K562 (cell line): ENCODE measurements around the gene NRXN3. TPM values are rescaled to one million over a fixed set of nuclear protein-coding genes. Genes with fewer than 3 reads are reported as not detected.

Experiments
- ATAC-seq: fragments of 200-7000 bp; cut with Tn5 transposase; 3 replicates; pipeline ENCODE4 v1.9.1; 2020; ENCODE audit warnings: moderate library complexity
- BruUV-seq: library from RNA; stranded (reverse); fragments of 400-500 nt; replicated peaks from 2 replicates; lab custom pipeline; 2021; lab: Mats Ljungman, UMichigan
- CTCF ChIA-PET: fragments of 300-600 bp; formaldehyde crosslinking; extraction: SDS; loops from one replicate; lab custom pipeline; 2021; ENCODE audit warnings: low intra/inter-chr PET ratio; lab: Yijun Ruan, JAX
- POLR2A ChIA-PET: fragments of 300-600, 350-650 bp; sonication (Branson Sonifier 250); formaldehyde crosslinking; extraction: SDS; loops from one replicate; lab custom pipeline; 2021; ENCODE audit warnings: antibody characterized with exemption, inconsistent platforms; lab: Yijun Ruan, JAX
- DNase-seq, 4 experiments: peaks; one replicate each; pipeline versions ENCODE4 v3.0.0 to v3.0.0-alpha.2; 2011 to 2018; ENCODE audit warnings: low spot score in 3 of 4, mixed read lengths in 3 of 4; ENCODE audit errors: extremely low read depth in 1 of 4
- FAIRE-seq: peaks from 2 replicates; lab custom pipeline; 2011; peaks lifted over from hg19 to GRCh38; lab: Jason Lieb, UNC
- H2AFZ ChIP-seq: 2 replicates; pipeline ENCODE4 v1.6.0; 2011; ENCODE audit warnings: low read depth, low read length, control low read depth, inconsistent platforms
- H3K27ac ChIP-seq: fragments of 200-600 bp; 3 replicates; pipeline ENCODE4 v1.8.0; 2011; ENCODE audit warnings: low read depth, mild to moderate bottlenecking, control low read depth, inconsistent platforms, low read length, moderate library complexity, mixed read lengths; ENCODE audit errors: extremely low read depth
- H3K27me3 ChIP-seq, 2 experiments: fragments of 300-600 bp in 1 of 2; 2 replicates in 1 of 2; 3 replicates in 1 of 2; pipeline versions ENCODE4 v1.6.0 to v1.8.0; 2011; ENCODE audit warnings: inconsistent platforms in 2 of 2, low read length in 2 of 2, mild to moderate bottlenecking in 1 of 2, mixed read lengths in 1 of 2, moderate library complexity in 1 of 2; ENCODE audit not compliant: control insufficient read depth in 2 of 2, insufficient read depth in 2 of 2
- H3K36me3 ChIP-seq: fragments of 300-600 bp; 3 replicates; pipeline ENCODE4 v1.8.0; 2011; ENCODE audit warnings: mild to moderate bottlenecking, low read length, inconsistent platforms; ENCODE audit not compliant: control insufficient read depth, insufficient read depth
- H3K4me1 ChIP-seq, 2 experiments: fragments of 200-600 bp in 1 of 2; replicated peaks in 1 of 2; 2 replicates in 1 of 2; 3 replicates in 1 of 2; pipeline versions ENCODE4 v1.5.1 to v1.8.0; 2011; ENCODE audit warnings: inconsistent platforms in 2 of 2, low read length in 2 of 2, mild to moderate bottlenecking in 1 of 2, mixed read lengths in 1 of 2, moderate library complexity in 1 of 2; ENCODE audit not compliant: control insufficient read depth in 2 of 2, insufficient read depth in 2 of 2
- H3K4me2 ChIP-seq: 2 replicates; pipeline ENCODE4 v1.6.1; 2011; ENCODE audit warnings: low read length, control low read depth, inconsistent platforms, mixed read lengths; ENCODE audit not compliant: insufficient read depth
- H3K4me3 ChIP-seq: fragments of 200-600 bp; sonication (generic), shearing (Covaris generic); 2 replicates; pipeline ENCODE4 v1.5.1; 2016; ENCODE audit warnings: control low read depth, inconsistent platforms
- H3K79me2 ChIP-seq: fragments of 200-600 bp; 3 replicates; pipeline ENCODE4 v1.8.0; 2011; ENCODE audit warnings: low read length, inconsistent platforms; ENCODE audit not compliant: control insufficient read depth, insufficient read depth
- H3K9ac ChIP-seq, 2 experiments: 2 replicates each; pipeline versions ENCODE4 v1.6.0 to v1.6.1; 2011; ENCODE audit warnings: low read depth in 2 of 2, low read length in 2 of 2, control low read depth in 1 of 2, inconsistent platforms in 1 of 2, mild to moderate bottlenecking in 1 of 2, mixed read lengths in 1 of 2; ENCODE audit not compliant: insufficient read depth in 1 of 2
- H3K9me1 ChIP-seq: one replicate; pipeline ENCODE4 v1.6.0; 2011; ENCODE audit warnings: inconsistent platforms, mild to moderate bottlenecking, low read length, moderate library complexity; ENCODE audit not compliant: control insufficient read depth, insufficient read depth
- H3K9me3 ChIP-seq: replicated peaks from 2 replicates; pipeline ENCODE4 v1.5.1; 2011; ENCODE audit warnings: low read depth, low read length, inconsistent platforms; ENCODE audit not compliant: control insufficient read depth, insufficient read depth
- H4K20me1 ChIP-seq: replicated peaks from 2 replicates; pipeline ENCODE4 v1.6.1; 2011; ENCODE audit warnings: low read length, inconsistent platforms, mixed read lengths; ENCODE audit not compliant: control insufficient read depth, insufficient read depth
- CHCHD3 ChIP-seq: fragments of 250-450 bp; sonication (Bioruptor Pico); IDR thresholded peaks from 2 replicates; pipeline ENCODE4 v2.1.2; 2022; ENCODE audit warnings: mild to moderate bottlenecking
- CHD7 ChIP-seq: fragments of 200-600 bp; sonication (generic); IDR thresholded peaks from one replicate; pipeline ENCODE4 v1.6.1; 2012; ENCODE audit warnings: mild to moderate bottlenecking, low read depth, low read length, inconsistent platforms
- CTCFL ChIP-seq: IDR thresholded peaks from 2 replicates; pipeline ENCODE4 v1.6.1; 2011; ENCODE audit warnings: borderline replicate concordance, low read depth, mild to moderate bottlenecking, moderate library complexity, low read length; ENCODE audit not compliant: insufficient read depth, poor library complexity, severe bottlenecking
- GATAD2B ChIP-seq: fragments of 450-650 bp; IDR thresholded peaks from 2 replicates; pipeline ENCODE4 v1.6.1; 2017; ENCODE audit warnings: mild to moderate bottlenecking, borderline replicate concordance
- MTF1 ChIP-seq: fragments of 250-450 bp; sonication (Bioruptor Pico); IDR thresholded peaks from 2 replicates; pipeline ENCODE4 v1.9.0; 2021; ENCODE audit warnings: moderate library complexity, mild to moderate bottlenecking, inconsistent platforms, borderline replicate concordance
- NUFIP1 ChIP-seq: fragments of 450-650 bp; IDR thresholded peaks from 2 replicates; pipeline ENCODE4 v1.6.1; 2018; ENCODE audit not compliant: partially characterized antibody
- ZNF511 ChIP-seq: sonication (generic); formaldehyde crosslinking; IDR thresholded peaks from 2 replicates; pipeline ENCODE4 v1.8.0; 2022; ENCODE audit warnings: mild to moderate bottlenecking, missing genetic modification reagents
- WGBS: fragments of 100-300 bp; shearing (Covaris generic); methylation state at CpG from one replicate; pipeline ENCODE4 v1.1.6; 2016; ENCODE audit warnings: low coverage, mixed read lengths; ENCODE audit not compliant: insufficient coverage; ENCODE audit errors: missing lambda C conversion rate; 5-methylcytosine and 5-hydroxymethylcytosine counted together
- in situ Hi-C: fragments of 300-500 bp; cut with MboI; formaldehyde crosslinking; loops from 4 replicates; pipeline ENCODE4 v1.15.0; 2018; ENCODE audit warnings: inconsistent platforms, mixed read lengths
- intact Hi-C: fragments of 100-400 bp; cut with micrococcal nuclease; formaldehyde crosslinking; loops from 2 replicates; pipeline ENCODE4 v1.14.2; 2022
- polyA plus RNA-seq, 8 experiments: library from polyadenylated mRNA; depleted of rRNA in 4 of 8; stranded (reverse) in 5 of 8; unstranded in 3 of 8; fragments of >200 nt; fragmentation: Nextera tagmentation in 2 of 8; fragmentation: Illumina TruSeq in 1 of 8; extraction: Ambion mirVana in 2 of 8; extraction: Trizol in 1 of 8; gene quantifications; 2 replicates each; pipeline versions ENCODE4 v1.2.1 to v1.2.3, GENCODE V29; 2011 to 2014; ENCODE audit warnings: inconsistent platforms in 1 of 8, missing spikeins in 1 of 8
- total RNA-seq, 7 experiments: library from RNA; depleted of rRNA in 6 of 7; stranded (reverse); fragments of >200 nt in 6 of 7; fragmentation: Illumina TruSeq in 2 of 7; extraction: Trizol in 2 of 7; gene quantifications; 2 replicates each; pipeline versions ENCODE4 v1.2.1 to v1.2.3, GENCODE V29; 2011 to 2021; ENCODE audit warnings: low replicate concordance in 1 of 7

The NRXN3 gene
- total and polyA plus RNA-seq, 9 of the 15 experiments (the other 6 are each of a cell fraction or from before 2014, with no cell fraction given) = 0.09 TPM; not detected in 8

GRCh38 chr14:79680087-79680486 is 1509.9 kb downstream of the NRXN3 start (continued):
- TF ChIP-seq ZNF511 (no peak), GATAD2B (no peak)

- Histone ChIP-seq H3K36me3 (no peaks in the 10 kb centered on the region), H3K9ac (no peak overlapping the region), H3K9me3 (no peaks in the 10 kb centered on the region), H3K4me3 (no peak overlapping the region), H3K4me1 (no peaks in the 10 kb centered on the region), H4K20me1 (no peaks in the 10 kb centered on the region), H3K9me1 (no peaks in the 10 kb centered on the region), H3K27me3 (no peaks in the 10 kb centered on the region), H2AFZ (no peak overlapping the region), H3K79me2 (no peaks in the 10 kb centered on the region), H3K4me2 (no peak overlapping the region), H3K27ac (no peak overlapping the region)
- no TSS peak for BruUV-seq
- intact Hi-C loops = no loop called here
- FAIRE-seq (no peak), DNase-seq (no peak), ATAC-seq (no peak)
- no CpG with 5 or more reads among the region's 1 CpG for WGBS
- in situ Hi-C loops = no loop called here
- POLR2A ChIA-PET = no interaction called here
- CTCF ChIA-PET = no interaction called here
- TF ChIP-seq CHD7 (no peak), NUFIP1 (no peak), CTCFL (no peak), MTF1 (CRISPR knock-in tag) (no peak), CHCHD3 (CRISPR knock-in tag) (no peak)
Measured at GRCh38 chr14:79686196-79686595, 1516.0 kb downstream of the NRXN3 start.
